ENCODE data around the gene ESPN. TPM values are rescaled to one million over a fixed set of nuclear protein-coding genes. Genes with fewer than 3 reads are reported as not detected.

ESPN gene
- polyA plus RNA-seq, 1 of the 3 experiments (the other 2 are of a cell fraction): 0.33 TPM

DNA sequence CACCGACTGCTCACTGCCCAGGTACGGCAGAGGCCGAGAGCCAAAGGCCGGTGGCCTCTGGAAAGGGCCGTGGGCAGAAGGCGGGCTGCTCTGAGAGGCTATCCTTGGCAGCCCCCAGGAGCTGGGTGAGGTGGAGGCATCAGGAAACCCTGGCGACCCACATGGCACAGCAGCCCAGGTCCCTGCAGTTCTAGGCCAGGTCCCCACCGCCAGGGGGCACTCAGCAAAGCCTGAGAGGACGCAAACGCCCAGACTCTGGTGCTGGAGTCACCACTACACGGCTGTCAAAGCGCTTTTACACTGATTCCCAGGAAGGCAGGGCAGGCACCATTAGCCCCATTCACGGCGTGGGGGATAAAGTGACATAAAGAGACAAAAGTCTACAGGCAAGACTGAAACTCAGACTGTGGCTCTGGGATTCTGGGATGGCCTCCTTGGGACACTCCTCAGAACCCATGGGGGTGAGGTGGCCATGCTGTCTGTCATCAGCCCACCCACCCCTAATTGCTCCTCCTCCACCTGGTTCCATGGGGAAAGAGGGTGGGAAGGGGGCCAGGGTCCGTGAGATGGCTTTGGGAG is 61.9 kb downstream of the ESPN start:
- Histone ChIP-seq H2AFZ (ENCODE audit: low read depth) (no peak overlapping the region), H3K4me1 (ENCODE audit: control insufficient read depth in 1 of 2, insufficient read depth in 2 of 2, low read depth in 1 of 2, low read length in 1 of 2) (peaks cover 0 to 36% of the 10 kb centered on the region in 2 experiments; a peak in 1 of 4 replicates), H3K4me3 (ENCODE audit: low read depth in 2 of 2, low read length in 1 of 2) (peak overlapping the region; percentile 50 to 53; a peak in 3 of 4 replicates), H3K9ac (no peak overlapping the region), H3K9me2 (no peaks in the 10 kb centered on the region), H3K36me3 (replicated peaks in 1 of 2; ENCODE audit: control insufficient read depth in 1 of 2, insufficient read depth in 2 of 2, low read length in 1 of 2) (no peaks in the 10 kb centered on the region), H3K4me2 (peak overlapping the region; percentile 70), H3F3A (replicated peaks; ENCODE audit: insufficient read depth) (peaks cover 7% of the 10 kb centered on the region), H3K27ac (ENCODE audit: low read depth in 2 of 2, low read length in 1 of 2) (no peak overlapping the region), H3K9me3 (no peaks in the 10 kb centered on the region), H4K20me1 (ENCODE audit: insufficient read depth) (no peaks in the 10 kb centered on the region), H3K27me3 (ENCODE audit: insufficient read depth) (no peaks in the 10 kb centered on the region), H3K79me2 (ENCODE audit: insufficient read depth) (peaks cover 41% of the 10 kb centered on the region; the same call in 1 of the 2 replicates)
- peak; percentile 94 for DNase-seq
- ChIA-PET CTCF (interaction anchor here (0.6 to 16.2 kb wide), 25 partner anchors 8 to 263 kb away, joined by 3 to 439 read pairs (median 5); partner anchors contain the start of genes HES2, NOL9 and TAS1R1), POLR2A (interaction anchor here (0.5 to 1.2 kb wide), 4 partner anchors 8 to 44 kb away, joined by 3 to 5 read pairs (median 4); no protein-coding TSS in a partner anchor)
- WGBS (ENCODE audit: low lambda C conversion rate): 0% methylated on average over 7 of the region's 15 CpGs
- peak; percentile 72; the same call in 1 of the 2 replicates for TF ChIP-seq SIN3A (IDR thresholded peaks at IDR 0.05; ENCODE audit: borderline replicate concordance, low read depth, low read length)
- no peak for TF ChIP-seq POLR2AphosphoS5 (IDR thresholded peaks at IDR 0.05; ENCODE audit: low read depth, low read length)
- peak; percentile 95 for TF ChIP-seq SMC3 (IDR thresholded peaks at IDR 0.05; ENCODE audit: low read depth, low read length)
- TF ChIP-seq, protein P1, sequence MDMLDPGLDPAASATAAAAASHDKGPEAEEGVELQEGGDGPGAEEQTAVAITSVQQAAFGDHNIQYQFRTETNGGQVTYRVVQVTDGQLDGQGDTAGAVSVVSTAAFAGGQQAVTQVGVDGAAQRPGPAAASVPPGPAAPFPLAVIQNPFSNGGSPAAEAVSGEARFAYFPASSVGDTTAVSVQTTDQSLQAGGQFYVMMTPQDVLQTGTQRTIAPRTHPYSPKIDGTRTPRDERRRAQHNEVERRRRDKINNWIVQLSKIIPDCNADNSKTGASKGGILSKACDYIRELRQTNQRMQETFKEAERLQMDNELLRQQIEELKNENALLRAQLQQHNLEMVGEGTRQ (IDR thresholded peaks at IDR 0.05; ENCODE audit: borderline replicate concordance, low read depth, low read length): no peak
- TF ChIP-seq RAD21 (IDR thresholded peaks at IDR 0.05; ENCODE audit: low read length): peak; percentile 82
- peak; percentile 55; the same call in 1 of the 2 replicates for TF ChIP-seq RCOR1 (IDR thresholded peaks at IDR 0.05; ENCODE audit: low read length)
- TF ChIP-seq, protein P2, sequence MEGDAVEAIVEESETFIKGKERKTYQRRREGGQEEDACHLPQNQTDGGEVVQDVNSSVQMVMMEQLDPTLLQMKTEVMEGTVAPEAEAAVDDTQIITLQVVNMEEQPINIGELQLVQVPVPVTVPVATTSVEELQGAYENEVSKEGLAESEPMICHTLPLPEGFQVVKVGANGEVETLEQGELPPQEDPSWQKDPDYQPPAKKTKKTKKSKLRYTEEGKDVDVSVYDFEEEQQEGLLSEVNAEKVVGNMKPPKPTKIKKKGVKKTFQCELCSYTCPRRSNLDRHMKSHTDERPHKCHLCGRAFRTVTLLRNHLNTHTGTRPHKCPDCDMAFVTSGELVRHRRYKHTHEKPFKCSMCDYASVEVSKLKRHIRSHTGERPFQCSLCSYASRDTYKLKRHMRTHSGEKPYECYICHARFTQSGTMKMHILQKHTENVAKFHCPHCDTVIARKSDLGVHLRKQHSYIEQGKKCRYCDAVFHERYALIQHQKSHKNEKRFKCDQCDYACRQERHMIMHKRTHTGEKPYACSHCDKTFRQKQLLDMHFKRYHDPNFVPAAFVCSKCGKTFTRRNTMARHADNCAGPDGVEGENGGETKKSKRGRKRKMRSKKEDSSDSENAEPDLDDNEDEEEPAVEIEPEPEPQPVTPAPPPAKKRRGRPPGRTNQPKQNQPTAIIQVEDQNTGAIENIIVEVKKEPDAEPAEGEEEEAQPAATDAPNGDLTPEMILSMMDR (IDR thresholded peaks at IDR 0.05): peak; percentile 80
- TF ChIP-seq MXI1 (IDR thresholded peaks at IDR 0.05; ENCODE audit: low read depth, low read length): peak; percentile 92
- TF ChIP-seq, protein P3, sequence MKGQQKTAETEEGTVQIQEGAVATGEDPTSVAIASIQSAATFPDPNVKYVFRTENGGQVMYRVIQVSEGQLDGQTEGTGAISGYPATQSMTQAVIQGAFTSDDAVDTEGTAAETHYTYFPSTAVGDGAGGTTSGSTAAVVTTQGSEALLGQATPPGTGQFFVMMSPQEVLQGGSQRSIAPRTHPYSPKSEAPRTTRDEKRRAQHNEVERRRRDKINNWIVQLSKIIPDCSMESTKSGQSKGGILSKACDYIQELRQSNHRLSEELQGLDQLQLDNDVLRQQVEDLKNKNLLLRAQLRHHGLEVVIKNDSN (IDR thresholded peaks at IDR 0.05; ENCODE audit: borderline replicate concordance, low read depth): no peak
- TF ChIP-seq CHD2 (IDR thresholded peaks at IDR 0.05; ENCODE audit: low read length, partially characterized antibody): peak; percentile 55

DNA sequence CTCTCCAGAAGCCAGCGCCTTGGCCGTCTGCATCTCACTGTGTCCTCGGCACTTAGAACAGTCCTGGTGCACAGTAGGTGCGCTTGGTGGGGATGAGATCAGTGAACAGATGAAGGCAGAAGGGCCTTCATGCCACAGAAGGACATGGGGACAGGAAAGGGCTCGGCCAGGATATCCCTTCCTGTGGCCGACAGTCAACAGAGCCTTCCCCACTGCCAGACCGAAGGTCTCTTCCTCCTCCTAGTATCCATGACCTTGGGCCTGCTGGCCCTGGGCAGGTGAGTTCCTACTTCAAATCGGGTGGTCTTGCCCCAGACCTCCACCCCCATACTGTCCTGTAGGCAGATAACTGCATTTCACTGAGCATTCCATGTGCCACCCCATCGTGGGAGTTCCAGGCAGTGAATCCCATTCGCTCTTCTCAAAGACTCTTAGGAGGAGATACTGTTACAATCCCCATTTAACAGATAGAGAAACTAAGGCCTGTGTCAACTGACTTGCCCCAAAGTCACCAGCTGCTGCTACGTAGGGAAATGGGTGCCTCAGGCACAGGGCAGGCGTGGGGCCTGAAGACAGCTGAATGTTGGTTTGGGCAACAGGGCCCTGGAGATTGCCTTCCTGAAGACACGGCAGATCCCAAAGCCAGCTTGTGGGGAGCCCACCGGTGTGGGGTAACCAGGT is 63.4 kb downstream of the ESPN start:
- Histone ChIP-seq H3K36me3 (replicated peaks in 1 of 2; ENCODE audit: control insufficient read depth in 1 of 2, insufficient read depth in 2 of 2, low read length in 1 of 2) (no peaks in the 10 kb centered on the region), H3F3A (replicated peaks; ENCODE audit: insufficient read depth) (peaks cover 18% of the 10 kb centered on the region), H3K27ac (ENCODE audit: low read depth in 2 of 2, low read length in 1 of 2) (no peak overlapping the region), H3K9me3 (no peaks in the 10 kb centered on the region), H3K9ac (no peak overlapping the region), H3K4me1 (ENCODE audit: control insufficient read depth in 1 of 2, insufficient read depth in 2 of 2, low read depth in 1 of 2, low read length in 1 of 2) (peaks cover 0 to 49% of the 10 kb centered on the region in 2 experiments; a peak in 1 of 4 replicates), H3K27me3 (ENCODE audit: insufficient read depth) (no peaks in the 10 kb centered on the region), H3K4me3 (ENCODE audit: low read depth in 2 of 2, low read length in 1 of 2) (no peak overlapping the region), H3K4me2 (no peak overlapping the region), H2AFZ (ENCODE audit: low read depth) (no peak overlapping the region), H3K9me2 (no peaks in the 10 kb centered on the region), H4K20me1 (ENCODE audit: insufficient read depth) (no peaks in the 10 kb centered on the region), H3K79me2 (ENCODE audit: insufficient read depth) (peaks cover 41% of the 10 kb centered on the region; the same call in 1 of the 2 replicates)
- no peak for DNase-seq
- ChIA-PET CTCF (interaction anchor here (0.7 to 16.2 kb wide), 10 partner anchors 8 to 241 kb away, joined by 3 to 439 read pairs (median 4); partner anchors contain the start of genes NOL9 and TAS1R1), POLR2A (interaction anchor here (1.4 kb wide), 1 partner anchor 34 kb away, joined by 3 read pairs; no protein-coding TSS in a partner anchor)
- 94% methylated on average over 14 of the region's 14 CpGs for WGBS (ENCODE audit: low lambda C conversion rate)
- TF ChIP-seq RAD21 (IDR thresholded peaks at IDR 0.05; ENCODE audit: low read length): no peak
- no peak for TF ChIP-seq POLR2AphosphoS5 (IDR thresholded peaks at IDR 0.05; ENCODE audit: low read depth, low read length)
- TF ChIP-seq, protein P4, sequence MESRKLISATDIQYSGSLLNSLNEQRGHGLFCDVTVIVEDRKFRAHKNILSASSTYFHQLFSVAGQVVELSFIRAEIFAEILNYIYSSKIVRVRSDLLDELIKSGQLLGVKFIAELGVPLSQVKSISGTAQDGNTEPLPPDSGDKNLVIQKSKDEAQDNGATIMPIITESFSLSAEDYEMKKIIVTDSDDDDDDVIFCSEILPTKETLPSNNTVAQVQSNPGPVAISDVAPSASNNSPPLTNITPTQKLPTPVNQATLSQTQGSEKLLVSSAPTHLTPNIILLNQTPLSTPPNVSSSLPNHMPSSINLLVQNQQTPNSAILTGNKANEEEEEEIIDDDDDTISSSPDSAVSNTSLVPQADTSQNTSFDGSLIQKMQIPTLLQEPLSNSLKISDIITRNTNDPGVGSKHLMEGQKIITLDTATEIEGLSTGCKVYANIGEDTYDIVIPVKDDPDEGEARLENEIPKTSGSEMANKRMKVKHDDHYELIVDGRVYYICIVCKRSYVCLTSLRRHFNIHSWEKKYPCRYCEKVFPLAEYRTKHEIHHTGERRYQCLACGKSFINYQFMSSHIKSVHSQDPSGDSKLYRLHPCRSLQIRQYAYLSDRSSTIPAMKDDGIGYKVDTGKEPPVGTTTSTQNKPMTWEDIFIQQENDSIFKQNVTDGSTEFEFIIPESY (IDR thresholded peaks at IDR 0.05; ENCODE audit: borderline replicate concordance, low read depth): no peak
- TF ChIP-seq NFIC (IDR thresholded peaks at IDR 0.05; ENCODE audit: borderline replicate concordance): no peak
- no peak for TF ChIP-seq CHD2 (IDR thresholded peaks at IDR 0.05; ENCODE audit: low read length, partially characterized antibody)
- TF ChIP-seq, protein P5, sequence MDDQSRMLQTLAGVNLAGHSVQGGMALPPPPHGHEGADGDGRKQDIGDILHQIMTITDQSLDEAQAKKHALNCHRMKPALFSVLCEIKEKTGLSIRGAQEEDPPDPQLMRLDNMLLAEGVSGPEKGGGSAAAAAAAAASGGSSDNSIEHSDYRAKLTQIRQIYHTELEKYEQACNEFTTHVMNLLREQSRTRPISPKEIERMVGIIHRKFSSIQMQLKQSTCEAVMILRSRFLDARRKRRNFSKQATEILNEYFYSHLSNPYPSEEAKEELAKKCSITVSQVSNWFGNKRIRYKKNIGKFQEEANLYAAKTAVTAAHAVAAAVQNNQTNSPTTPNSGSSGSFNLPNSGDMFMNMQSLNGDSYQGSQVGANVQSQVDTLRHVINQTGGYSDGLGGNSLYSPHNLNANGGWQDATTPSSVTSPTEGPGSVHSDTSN (IDR thresholded peaks at IDR 0.05): no peak
- no peak for TF ChIP-seq TAF1 (IDR thresholded peaks at IDR 0.05; ENCODE audit: borderline replicate concordance, low read depth, low read length)

All from SK-N-SH (cell line).